GM20000 (cell line): ENCODE measurements around the gene NR4A3.

Experiments
- DNase-seq: peaks from one replicate; pipeline ENCODE4 v3.0.0; 2012; ENCODE audit warnings: low spot score
- CTCF ChIP-seq: IDR thresholded peaks from 2 replicates; pipeline ENCODE4 v1.5.1; 2012; ENCODE audit warnings: mild to moderate bottlenecking, control low read depth; ENCODE audit errors: extremely low read depth, missing control alignments

Gene NR4A3

GRCh38 chr9:99783799-99784198 is 37.9 kb upstream of the NR4A3 start:
- DNase-seq, result no peak
- no peak for TF ChIP-seq CTCF

- no peak for DNase-seq
- TF ChIP-seq CTCF, result no peak
Observed at GRCh38 chr9:99785010-99785590, 36.6 kb upstream of the NR4A3 start.

- no peak for DNase-seq
Observed at GRCh38 chr9:99787556-99787955, 34.1 kb upstream of the NR4A3 start.

GRCh38 chr9:99793528-99793927 is 28.2 kb upstream of the NR4A3 start:
- no peak for TF ChIP-seq CTCF

More at GRCh38 chr9:99787556-99787955, 34.1 kb upstream of the NR4A3 start:
- TF ChIP-seq CTCF, result no peak

DNA sequence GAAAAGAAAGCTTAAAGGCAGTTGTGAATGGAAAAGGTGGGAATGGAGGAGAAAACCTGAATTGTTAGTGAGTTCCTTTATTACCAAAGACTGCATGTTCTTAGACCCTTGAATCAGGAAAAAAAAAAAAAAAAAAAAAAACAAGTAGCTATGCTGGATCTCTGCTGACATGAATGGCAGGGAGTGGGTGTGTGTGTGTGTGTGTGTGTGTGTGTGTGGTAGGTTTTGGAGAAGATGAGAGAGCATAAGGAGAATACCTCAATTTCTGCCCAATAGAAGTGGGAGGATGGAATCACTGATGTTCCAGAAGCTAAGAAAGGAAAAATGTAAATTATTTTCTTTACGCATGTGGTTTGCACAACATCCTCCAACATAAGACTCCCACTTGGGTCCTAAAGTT is 25.5 kb upstream of the NR4A3 start:
- DNase-seq, result no peak
- no peak for TF ChIP-seq CTCF

More at GRCh38 chr9:99793528-99793927, 28.2 kb upstream of the NR4A3 start:
- DNase-seq, result no peak

GRCh38 chr9:99801775-99802174 is 19.9 kb upstream of the NR4A3 start:
- DNase-seq, result no peak
- TF ChIP-seq CTCF, result no peak

- TF ChIP-seq CTCF, result no peak
- no peak for DNase-seq
Observed at GRCh38 chr9:99803694-99804093, 18.0 kb upstream of the NR4A3 start.
